ENCODE measurements around the gene BCL2L2. TPM values are rescaled to one million over a fixed set of nuclear protein-coding genes. Genes with fewer than 3 reads are reported as not detected.
A peak's percentile ranks its signal among the peaks of the same experiment; 100 is the strongest.

The BCL2L2 gene
- total RNA-seq, 1 experiment from 2014 or later: 18.2 TPM

- no peak for TF ChIP-seq AR (CRISPR knock-in tag; IDR thresholded peaks at IDR 0.05)
These were observed 1.3 kb downstream of the BCL2L2 start (continued) for GRCh38 chr14:23307687-23308644.

- no peak for TF ChIP-seq ZNF317 (CRISPR knock-in tag; IDR thresholded peaks at IDR 0.05; ENCODE audit: borderline replicate concordance, low read depth)
- TF ChIP-seq ZNF263 (CRISPR knock-in tag; IDR thresholded peaks at IDR 0.05; ENCODE audit: low read depth): no peak
- TF ChIP-seq GTF2I (CRISPR knock-in tag; conservative IDR thresholded peaks at IDR 0.05): no peak
- TF ChIP-seq ATF1 (CRISPR knock-in tag; IDR thresholded peaks at IDR 0.05): no peak
- TF ChIP-seq ZNF425 (CRISPR knock-in tag; conservative IDR thresholded peaks at IDR 0.05): no peak
- TF ChIP-seq TEAD4 (CRISPR knock-in tag; IDR thresholded peaks at IDR 0.05): no peak
- TF ChIP-seq ZNF423 (CRISPR knock-in tag; IDR thresholded peaks at IDR 0.05): no peak
- TF ChIP-seq MLX (CRISPR knock-in tag; IDR thresholded peaks at IDR 0.05): no peak
- TF ChIP-seq CDX4 (CRISPR knock-in tag; IDR thresholded peaks at IDR 0.05; ENCODE audit: borderline replicate concordance): no peak
- TF ChIP-seq GABPB1 (CRISPR knock-in tag; IDR thresholded peaks at IDR 0.05): no peak
- no peak for TF ChIP-seq TP53 (CRISPR knock-in tag; IDR thresholded peaks at IDR 0.05)
- TF ChIP-seq NR3C1 (CRISPR knock-in tag; conservative IDR thresholded peaks at IDR 0.05; ENCODE audit: low read depth): no peak
- TF ChIP-seq E2F5 (CRISPR knock-in tag; IDR thresholded peaks at IDR 0.05): no peak
- TF ChIP-seq NR2C2 (CRISPR knock-in tag; IDR thresholded peaks at IDR 0.05): no peak
- no peak for TF ChIP-seq ZNF512 (CRISPR knock-in tag; IDR thresholded peaks at IDR 0.05; ENCODE audit: borderline replicate concordance)
- no peak for TF ChIP-seq NFYB (CRISPR knock-in tag; conservative IDR thresholded peaks at IDR 0.05; ENCODE audit: low read depth)
- TF ChIP-seq HMGXB4 (CRISPR knock-in tag; IDR thresholded peaks at IDR 0.05): no peak
- POLR2A ChIA-PET: no interaction called here
- peaks cover 4% of the 10 kb centered on the region for H3K27me3 Mint-ChIP-seq (ENCODE audit: low read depth)
- ATAC-seq: no peak
- no peaks in the 10 kb centered on the region for H3K9me3 Mint-ChIP-seq
- H3K36me3 Mint-ChIP-seq: peaks cover 6% of the 10 kb centered on the region
- CTCF ChIA-PET: interaction anchor here (1.1 kb wide), 1 partner anchor 18 kb away, joined by 3 read pairs; no protein-coding TSS in a partner anchor
- DNase-seq (ENCODE audit: low spot score): no peak
- 0 out of 2 replicates have a peak overlapping the region, but pooled peaks have one; percentile 87 for H3K4me3 Mint-ChIP-seq
- H3K27ac Mint-ChIP-seq: no peak overlapping the region
- peaks cover 18% of the 10 kb centered on the region for H3K4me1 Mint-ChIP-seq
These were observed 2.2 kb downstream of the BCL2L2 start for GRCh38 chr14:23308721-23309445.

Data from WTC11 (cell line).